Natural killer cell (primary cell): ENCODE data around the gene TOGARAM1. TPM values are rescaled to one million over a fixed set of nuclear protein-coding genes. Genes with fewer than 3 reads are reported as not detected.

ENCODE experiments used
- ATAC-seq, 3 donors: fragments of 150-1000 bp in 2 of 3; fragments of 200-7000 bp in 1 of 3; cut with Tn5 transposase; 1 replicate in 1 of 3; 2 replicates in 2 of 3; pipeline ENCODE4 v1.10.0; 2021; ENCODE audit warnings: mild to moderate bottlenecking in 2 of 3, moderate library complexity in 2 of 3
- DNase-seq, 2 donors: peaks; one replicate each; pipeline versions ENCODE4 v3.0.0 to v3.0.0-alpha.2; 2013 to 2021; ENCODE audit warnings: mixed read lengths in 1 of 2
- H3K27ac ChIP-seq: one replicate; pipeline ENCODE4 v1.5.1; 2013; ENCODE audit warnings: mild to moderate bottlenecking, low read length
- H3K27me3 ChIP-seq: one replicate; pipeline ENCODE4 v1.6.1; 2013; ENCODE audit warnings: low read length; ENCODE audit not compliant: control insufficient read depth, insufficient read depth
- H3K36me3 ChIP-seq: one replicate; pipeline ENCODE4 v1.6.1; 2013; ENCODE audit warnings: low read length; ENCODE audit not compliant: control insufficient read depth, insufficient read depth
- H3K4me1 ChIP-seq: one replicate; pipeline ENCODE4 v1.6.1; 2013; ENCODE audit warnings: low read length; ENCODE audit not compliant: control insufficient read depth, insufficient read depth
- H3K4me3 ChIP-seq: one replicate; pipeline ENCODE4 v1.5.1; 2013; ENCODE audit warnings: low read length
- H3K9me3 ChIP-seq: one replicate; pipeline ENCODE4 v1.6.1; 2013; ENCODE audit warnings: low read length; ENCODE audit not compliant: control insufficient read depth, insufficient read depth
- H3K27ac Mint-ChIP-seq, 2 donors: one replicate each; pipeline ENCODE4 v1.8.0; 2022; ENCODE audit warnings: mild to moderate bottlenecking in 2 of 2, mixed read lengths in 2 of 2, moderate library complexity in 1 of 2
- H3K27me3 Mint-ChIP-seq, 2 donors: one replicate each; pipeline ENCODE4 v1.8.0; 2022; ENCODE audit warnings: low read depth in 2 of 2, mixed read lengths in 2 of 2
- H3K36me3 Mint-ChIP-seq: one replicate; pipeline ENCODE4 v1.8.0; 2022; ENCODE audit warnings: mixed read lengths
- H3K4me1 Mint-ChIP-seq, 2 donors: one replicate each; pipeline ENCODE4 v1.8.0; 2022; ENCODE audit warnings: mixed read lengths in 2 of 2
- H3K4me3 Mint-ChIP-seq: one replicate; pipeline ENCODE4 v1.8.0; 2022; ENCODE audit warnings: mild to moderate bottlenecking, moderate library complexity, mixed read lengths
- H3K9me3 Mint-ChIP-seq, 2 donors: one replicate each; pipeline ENCODE4 v1.8.0; 2022; ENCODE audit warnings: mixed read lengths in 2 of 2
- CTCF ChIP-seq: fragments of 200-600 bp; IDR thresholded peaks from one replicate; pipeline ENCODE4 v1.8.0; 2022; ENCODE audit warnings: antibody characterized with exemption
- WGBS: methylation state at CpG from one replicate; pipeline ENCODE4 v1.1.7; 2013; ENCODE audit warnings: missing lambda C conversion rate; ENCODE audit not compliant: insufficient coverage; 5-methylcytosine and 5-hydroxymethylcytosine counted together
- intact Hi-C: fragments of 100-400 bp; cut with micrococcal nuclease; formaldehyde crosslinking; loops from one replicate; pipeline ENCODE4 v1.14.2; 2022
- total RNA-seq, 4 donors: library from RNA; stranded (reverse); fragments of 120-200 nt in 1 of 4; gene quantifications; one replicate each; pipeline versions ENCODE4 v1.2.3 to v1.2.4, GENCODE V29; 2013 to 2022

Gene TOGARAM1
- total RNA-seq, 3 donors from 2014 or later (not counting 1 experiment from before 2014, with no cell fraction given): 17.4 to 21.4 (median 19.6) TPM

- peaks cover 52 to 53% of the 10 kb centered on the region in 2 donors for H3K4me1 Mint-ChIP-seq
- Histone ChIP-seq H3K4me1 (peaks cover 24% of the 10 kb centered on the region), H3K4me3 (no peak overlapping the region), H3K27me3 (no peaks in the 10 kb centered on the region), H3K36me3 (no peaks in the 10 kb centered on the region), H3K27ac (no peak overlapping the region), H3K9me3 (peaks cover 15% of the 10 kb centered on the region)
- DNase-seq: peak in 1 of 2 donors; percentile 9
- WGBS: 50% methylated on average over 7 of the region's 7 CpGs
- H3K9me3 Mint-ChIP-seq: peaks cover 4 to 5% of the 10 kb centered on the region in 2 donors
- H3K36me3 Mint-ChIP-seq: peaks cover 16% of the 10 kb centered on the region
- no peak for TF ChIP-seq CTCF
- peak overlapping the region in 1 of 2 donors; percentile 53 for H3K27ac Mint-ChIP-seq
- ATAC-seq: no peak
- intact Hi-C loops: no loop called here
- H3K27me3 Mint-ChIP-seq: no peaks in the 10 kb centered on the region
- no peak overlapping the region for H3K4me3 Mint-ChIP-seq
Observed at GRCh38 chr14:44963775-44964380, 1.9 kb downstream of the TOGARAM1 start.

- Mint-ChIP-seq H3K4me3 (peak overlapping the region; percentile 68), H3K36me3 (peaks cover 40% of the 10 kb centered on the region), H3K4me1 (peaks cover 73 to 76% of the 10 kb centered on the region in 2 donors), H3K9me3 (peaks cover 4 to 5% of the 10 kb centered on the region in 2 donors), H3K27ac (peak overlapping the region in 1 of 2 donors; percentile 2), H3K27me3 (no peaks in the 10 kb centered on the region)
- Histone ChIP-seq H3K27me3 (no peaks in the 10 kb centered on the region), H3K9me3 (peaks cover 15% of the 10 kb centered on the region), H3K36me3 (no peaks in the 10 kb centered on the region), H3K27ac (no peak overlapping the region), H3K4me1 (peaks cover 24% of the 10 kb centered on the region), H3K4me3 (no peak overlapping the region)
- DNase-seq (no peak), ATAC-seq (no peak)
- TF ChIP-seq CTCF: no peak
- intact Hi-C loops: no loop called here
- WGBS: 90% methylated on average over 4 of the region's 4 CpGs
Observed at GRCh38 chr14:44966601-44967336, 4.8 kb downstream of the TOGARAM1 start.

GRCh38 chr14:44968714-44969113 is 6.7 kb downstream of the TOGARAM1 start:
- intact Hi-C loops: no loop called here
- Mint-ChIP-seq H3K9me3 (peaks cover 4 to 5% of the 10 kb centered on the region in 2 donors), H3K36me3 (peaks cover 39% of the 10 kb centered on the region), H3K27me3 (no peaks in the 10 kb centered on the region), H3K4me3 (peak overlapping the region; percentile 49), H3K4me1 (peaks cover 70 to 76% of the 10 kb centered on the region in 2 donors), H3K27ac (no peak overlapping the region)
- no peak for TF ChIP-seq CTCF
- no peak overlapping the region for H3K4me3 ChIP-seq
- ATAC-seq (no peak), DNase-seq (no peak)
- peaks cover 5% of the 10 kb centered on the region for H3K9me3 ChIP-seq
- no peaks in the 10 kb centered on the region for H3K27me3 ChIP-seq
- H3K27ac ChIP-seq: no peak overlapping the region
- peaks cover 8% of the 10 kb centered on the region for H3K4me1 ChIP-seq
- H3K36me3 ChIP-seq: no peaks in the 10 kb centered on the region
